ENCODE results near the gene LENEP. TPM values are rescaled to one million over a fixed set of nuclear protein-coding genes. Genes with fewer than 3 reads are reported as not detected.

The LENEP gene
- total RNA-seq, result 1.5 and 1.8 TPM in 2 replicates

- H3K9me3 Mint-ChIP-seq, result no peaks in the 10 kb centered on the region
- intact Hi-C loops (cut with micrococcal nuclease), result no loop called here
- no peak for DNase-seq (ENCODE audit: low spot score)
- H3K4me3 Mint-ChIP-seq, result no peak within 1 kb of the TSS
- no peaks in the 10 kb centered on the region for H3K27me3 Mint-ChIP-seq (ENCODE audit: insufficient read depth)
- H3K36me3 Mint-ChIP-seq (ENCODE audit: low read depth), result peaks cover 16% of the 10 kb centered on the region
- peaks cover 41% of the 10 kb centered on the region for H3K4me1 Mint-ChIP-seq (ENCODE audit: low read depth)
- peak within 1 kb of the TSS; percentile 61 for H3K27ac Mint-ChIP-seq
Measured at GRCh38 chr1:154993572-154994268, at the start of gene LENEP. LENEP (plus strand) TSS chr1:154993586; CDS start chr1:154993608, 22 bp downstream.

GRCh38 chr1:154943649-154944400, 49.6 kb upstream of the LENEP start:
- H3K4me1 Mint-ChIP-seq (ENCODE audit: low read depth), result peaks cover 62% of the 10 kb centered on the region
- peaks cover 18% of the 10 kb centered on the region for H3K36me3 Mint-ChIP-seq (ENCODE audit: low read depth)
- DNase-seq (ENCODE audit: low spot score), result peak; percentile 29
- peak overlapping the region; percentile 0 for H3K4me3 Mint-ChIP-seq
- H3K27ac Mint-ChIP-seq, result peak overlapping the region; percentile 93
- H3K9me3 Mint-ChIP-seq, result no peaks in the 10 kb centered on the region
- H3K27me3 Mint-ChIP-seq (ENCODE audit: insufficient read depth), result no peaks in the 10 kb centered on the region
- intact Hi-C loops (cut with micrococcal nuclease), result no loop called here

GRCh38 chr1:154944401-154945159, 48.8 kb upstream of the LENEP start:
- no peak overlapping the region for H3K4me3 Mint-ChIP-seq

GRCh38 chr1:154945160-154945961, 48.0 kb upstream of the LENEP start:
- peaks cover 52% of the 10 kb centered on the region for H3K4me1 Mint-ChIP-seq (ENCODE audit: low read depth)
- DNase-seq (ENCODE audit: low spot score), result no peak
- no peak overlapping the region for H3K27ac Mint-ChIP-seq
- intact Hi-C loops (cut with micrococcal nuclease), result no loop called here
- peaks cover 19% of the 10 kb centered on the region for H3K36me3 Mint-ChIP-seq (ENCODE audit: low read depth)
- H3K27me3 Mint-ChIP-seq (ENCODE audit: insufficient read depth), result no peaks in the 10 kb centered on the region
- no peak overlapping the region for H3K4me3 Mint-ChIP-seq
- no peaks in the 10 kb centered on the region for H3K9me3 Mint-ChIP-seq

More at GRCh38 chr1:154944401-154945159, 48.8 kb upstream of the LENEP start:
- DNase-seq (ENCODE audit: low spot score), result no peak
- H3K36me3 Mint-ChIP-seq (ENCODE audit: low read depth), result peaks cover 18% of the 10 kb centered on the region
- H3K27me3 Mint-ChIP-seq (ENCODE audit: insufficient read depth), result no peaks in the 10 kb centered on the region
- no peaks in the 10 kb centered on the region for H3K9me3 Mint-ChIP-seq
- intact Hi-C loops (cut with micrococcal nuclease), result no loop called here
- peaks cover 57% of the 10 kb centered on the region for H3K4me1 Mint-ChIP-seq (ENCODE audit: low read depth)
- H3K27ac Mint-ChIP-seq, result peak overlapping the region; percentile 93

GRCh38 chr1:154945962-154946850, 47.2 kb upstream of the LENEP start:
- Mint-ChIP-seq H3K27me3 (ENCODE audit: insufficient read depth) (no peaks in the 10 kb centered on the region), H3K36me3 (ENCODE audit: low read depth) (peaks cover 23% of the 10 kb centered on the region), H3K4me3 (no peak overlapping the region), H3K9me3 (no peaks in the 10 kb centered on the region), H3K4me1 (ENCODE audit: low read depth) (peaks cover 52% of the 10 kb centered on the region), H3K27ac (peak overlapping the region; percentile 60)
- intact Hi-C loops (cut with micrococcal nuclease), result no loop called here
- no peak for DNase-seq (ENCODE audit: low spot score)

GRCh38 chr1:154948079-154948478, 45.3 kb upstream of the LENEP start:
- H3K4me1 Mint-ChIP-seq (ENCODE audit: low read depth), result peaks cover 47% of the 10 kb centered on the region
- no peak overlapping the region for H3K27ac Mint-ChIP-seq
- DNase-seq (ENCODE audit: low spot score), result no peak
- no peaks in the 10 kb centered on the region for H3K9me3 Mint-ChIP-seq
- no peaks in the 10 kb centered on the region for H3K27me3 Mint-ChIP-seq (ENCODE audit: insufficient read depth)
- H3K4me3 Mint-ChIP-seq, result no peak overlapping the region
- peaks cover 23% of the 10 kb centered on the region for H3K36me3 Mint-ChIP-seq (ENCODE audit: low read depth)
- intact Hi-C loops (cut with micrococcal nuclease), result no loop called here

GRCh38 chr1:154951901-154952657, 41.3 kb upstream of the LENEP start:
- intact Hi-C loops (cut with micrococcal nuclease), result no loop called here
- peaks cover 2% of the 10 kb centered on the region for H3K27me3 Mint-ChIP-seq (ENCODE audit: insufficient read depth)
- peaks cover 19% of the 10 kb centered on the region for H3K36me3 Mint-ChIP-seq (ENCODE audit: low read depth)
- peak; percentile 47 for DNase-seq (ENCODE audit: low spot score)
- no peaks in the 10 kb centered on the region for H3K9me3 Mint-ChIP-seq
- H3K4me1 Mint-ChIP-seq (ENCODE audit: low read depth), result peaks cover 67% of the 10 kb centered on the region
- H3K27ac Mint-ChIP-seq, result peak overlapping the region; percentile 88
- H3K4me3 Mint-ChIP-seq, result peak overlapping the region; percentile 79

- no peak for DNase-seq (ENCODE audit: low spot score)
Measured at GRCh38 chr1:154952664-154953063, 40.7 kb upstream of the LENEP start.

GRCh38 chr1:154953611-154954038, 39.8 kb upstream of the LENEP start:
- Mint-ChIP-seq H3K27ac (peak overlapping the region; percentile 100), H3K27me3 (ENCODE audit: insufficient read depth) (peaks cover 2% of the 10 kb centered on the region), H3K36me3 (ENCODE audit: low read depth) (peaks cover 16% of the 10 kb centered on the region), H3K9me3 (no peaks in the 10 kb centered on the region), H3K4me1 (ENCODE audit: low read depth) (peaks cover 68% of the 10 kb centered on the region), H3K4me3 (peak overlapping the region; percentile 94)
- intact Hi-C loops (cut with micrococcal nuclease), result loop anchor here (2.0 kb wide), 1 partner anchor 395 kb away; the partner anchor contains the start of gene UBE2Q1
- DNase-seq (ENCODE audit: low spot score), result no peak

More at GRCh38 chr1:154952664-154953063, 40.7 kb upstream of the LENEP start:
- H3K9me3 Mint-ChIP-seq, result no peaks in the 10 kb centered on the region
- H3K36me3 Mint-ChIP-seq (ENCODE audit: low read depth), result peaks cover 18% of the 10 kb centered on the region
- H3K27me3 Mint-ChIP-seq (ENCODE audit: insufficient read depth), result peaks cover 2% of the 10 kb centered on the region
- peak overlapping the region; percentile 88 for H3K27ac Mint-ChIP-seq
- H3K4me1 Mint-ChIP-seq (ENCODE audit: low read depth), result peaks cover 67% of the 10 kb centered on the region
- intact Hi-C loops (cut with micrococcal nuclease), result no loop called here
- peak overlapping the region; percentile 79 for H3K4me3 Mint-ChIP-seq

GRCh38 chr1:154954541-154954940, 38.8 kb upstream of the LENEP start:
- Mint-ChIP-seq H3K27ac (peak overlapping the region; percentile 100), H3K9me3 (no peaks in the 10 kb centered on the region)

More at GRCh38 chr1:154954541-154954940, 38.8 kb upstream of the LENEP start:
- H3K36me3 Mint-ChIP-seq (ENCODE audit: low read depth), result peaks cover 15% of the 10 kb centered on the region
- no peak for DNase-seq (ENCODE audit: low spot score)
- peaks cover 2% of the 10 kb centered on the region for H3K27me3 Mint-ChIP-seq (ENCODE audit: insufficient read depth)
- peak overlapping the region; percentile 94 for H3K4me3 Mint-ChIP-seq
- H3K4me1 Mint-ChIP-seq (ENCODE audit: low read depth), result peaks cover 65% of the 10 kb centered on the region
- intact Hi-C loops (cut with micrococcal nuclease), result loop anchor here (2.0 kb wide), 1 partner anchor 396 kb away; the partner anchor contains the start of gene UBE2Q1

All from activated T-helper 1 cell treated with anti-CD3 and anti-CD28 coated beads, Interleukin-12 subunit alpha, Interleukin-12 subunit beta, Interleukin-2, Interleukin-4 antibody, amounts not matched to agents 30 ng/mL and 10 ng/mL and 1 ng/mL, durations not matched to agents 14 hours and 24 hours and 36 hours (primary cell).